ENCODE results near the gene NTN3.

GRCh38 chr16:2486645-2487516, 15.8 kb downstream of the NTN3 start:
- TF ChIP-seq POLR2A (IDR thresholded peaks at IDR 0.05; ENCODE audit: control extremely low read depth in 1 of 2, low read depth in 2 of 2, low read length in 2 of 2) (no peak), EZH2 (IDR thresholded peaks at IDR 0.05; ENCODE audit: low read depth, low read length, severe bottlenecking) (no peak), RFX5 (IDR thresholded peaks at IDR 0.05; ENCODE audit: borderline replicate concordance, low read depth, low read length) (no peak), CTCF (IDR thresholded peaks at IDR 0.05; ENCODE audit: control extremely low read depth in 1 of 3, insufficient read depth in 1 of 3, low read depth in 1 of 3, low read length in 3 of 3) (peak in 1 of 3 experiments; percentile 21; a peak in 1 of 4 replicates), SIX5 (IDR thresholded peaks at IDR 0.05; ENCODE audit: low read depth, low read length) (no peak), HDAC6 (IDR thresholded peaks at IDR 0.05; ENCODE audit: low read depth, low read length) (no peak), CEBPB (IDR thresholded peaks at IDR 0.05; ENCODE audit: low read depth, low read length) (no peak), CHD1 (IDR thresholded peaks at IDR 0.05; ENCODE audit: low read depth, low read length) (no peak), MAX (IDR thresholded peaks at IDR 0.05) (no peak), NRF1 (IDR thresholded peaks at IDR 0.05; ENCODE audit: low read depth, low read length) (no peak), POLR2AphosphoS5 (IDR thresholded peaks at IDR 0.05; ENCODE audit: low read depth, low read length) (no peak), SP1 (IDR thresholded peaks at IDR 0.05; ENCODE audit: low read depth, low read length) (no peak), CBX5 (IDR thresholded peaks at IDR 0.05; ENCODE audit: low read depth, low read length) (no peak)
